Endothelial cell of umbilical vein (primary cell): ENCODE data around the gene TSEN54. TPM values are rescaled to one million over a fixed set of nuclear protein-coding genes. Genes with fewer than 3 reads are reported as not detected.

Source experiments
- BruUV-seq: library from RNA; stranded (reverse); fragments of 400-500 nt; replicated peaks from 2 replicates; lab custom pipeline; 2021; lab: Mats Ljungman, UMichigan
- CTCF ChIA-PET: fragments of 300-600, 350-600 bp; sonication (Branson Sonifier 250); formaldehyde crosslinking; loops from one replicate; lab custom pipeline; 2021; ENCODE audit warnings: antibody characterized with exemption, inconsistent platforms; lab: Charles Lee
- POLR2A ChIA-PET: fragments of 300-600, 350-600 bp; sonication (Branson Sonifier 250); formaldehyde crosslinking; loops from one replicate; lab custom pipeline; 2021; ENCODE audit warnings: antibody characterized with exemption, inconsistent platforms; lab: Charles Lee
- DNase-seq: peaks from one replicate; pipeline ENCODE4 v3.0.0-alpha.2; 2011; ENCODE audit warnings: low read depth, low spot score
- FAIRE-seq: peaks from 2 replicates; lab custom pipeline; 2011; peaks lifted over from hg19 to GRCh38; lab: Jason Lieb, UNC
- H2AFZ ChIP-seq: 2 replicates; pipeline ENCODE4 v1.6.0; 2012; ENCODE audit warnings: low read depth, low read length, control low read depth, inconsistent platforms
- H3K27ac ChIP-seq: 2 replicates; pipeline ENCODE4 v1.5.1; 2011; ENCODE audit warnings: low read depth, mild to moderate bottlenecking, control low read depth, low read length, moderate library complexity; ENCODE audit not compliant: insufficient read depth
- H3K27me3 ChIP-seq, 2 experiments: 2 replicates each; pipeline versions ENCODE4 v1.6.0 to v1.6.1; 2011; ENCODE audit warnings: low read length in 2 of 2, mixed read lengths in 1 of 2; ENCODE audit not compliant: control insufficient read depth in 2 of 2, insufficient read depth in 2 of 2
- H3K36me3 ChIP-seq, 2 experiments: 2 replicates in 1 of 2; 3 replicates in 1 of 2; pipeline ENCODE4 v1.5.1; 2011; ENCODE audit warnings: low read length in 2 of 2, mild to moderate bottlenecking in 1 of 2, moderate library complexity in 1 of 2; ENCODE audit not compliant: control insufficient read depth in 2 of 2, insufficient read depth in 2 of 2; ENCODE audit errors: extremely low read depth in 1 of 2
- H3K4me1 ChIP-seq: 3 replicates; pipeline ENCODE4 v1.5.1; 2011; ENCODE audit warnings: mild to moderate bottlenecking, low read length; ENCODE audit not compliant: control insufficient read depth, insufficient read depth; ENCODE audit errors: extremely low read depth
- H3K4me2 ChIP-seq: 2 replicates; pipeline ENCODE4 v1.6.1; 2011; ENCODE audit warnings: low read length, control low read depth, mixed read lengths; ENCODE audit not compliant: insufficient read depth
- H3K4me3 ChIP-seq, 3 experiments: fragments of 200-600 bp in 1 of 3; sonication (generic), shearing (Covaris generic) in 1 of 3; replicated peaks in 1 of 3; 2 replicates each; pipeline ENCODE4 v1.5.1; 2011 to 2016; ENCODE audit warnings: control low read depth in 3 of 3, low read length in 3 of 3, mild to moderate bottlenecking in 2 of 3, inconsistent platforms in 1 of 3, low read depth in 1 of 3, moderate library complexity in 1 of 3; ENCODE audit not compliant: insufficient read depth in 1 of 3
- H3K79me2 ChIP-seq: 2 replicates; pipeline ENCODE4 v1.6.0; 2012; ENCODE audit warnings: low read length, inconsistent platforms; ENCODE audit not compliant: control insufficient read depth, insufficient read depth
- H3K9ac ChIP-seq: replicated peaks from 2 replicates; pipeline ENCODE3; 2011; ENCODE audit warnings: low read length, control low read depth; ENCODE audit not compliant: insufficient read depth; ENCODE audit errors: extremely low read depth
- H3K9me1 ChIP-seq: replicated peaks from 3 replicates; pipeline ENCODE4 v1.6.0; 2011; ENCODE audit warnings: mild to moderate bottlenecking, low read length; ENCODE audit not compliant: control insufficient read depth, insufficient read depth; ENCODE audit errors: extremely low read depth
- H3K9me3 ChIP-seq: replicated peaks from 2 replicates; pipeline ENCODE4 v1.5.1; 2012; ENCODE audit warnings: low read length, inconsistent platforms; ENCODE audit not compliant: control insufficient read depth, insufficient read depth
- H4K20me1 ChIP-seq: replicated peaks from 2 replicates; pipeline ENCODE3; 2011; ENCODE audit warnings: mild to moderate bottlenecking, low read length; ENCODE audit not compliant: control insufficient read depth, insufficient read depth; ENCODE audit errors: extremely low read depth
- CTCF ChIP-seq, 2 donors: IDR thresholded peaks; 1 replicate in 1 of 2; 2 replicates in 1 of 2; pipeline ENCODE4 v1.5.1; 2011; ENCODE audit warnings: low read length in 2 of 2, mild to moderate bottlenecking in 2 of 2, moderate library complexity in 2 of 2, control low read depth in 1 of 2, inconsistent platforms in 1 of 2, low read depth in 1 of 2; ENCODE audit not compliant: insufficient read depth in 1 of 2; ENCODE audit errors: extremely low read depth in 1 of 2
- EZH2 ChIP-seq: IDR thresholded peaks from 2 replicates; pipeline ENCODE4 v1.6.1; 2012; ENCODE audit warnings: borderline replicate concordance, low read depth, mild to moderate bottlenecking, moderate library complexity, low read length, inconsistent platforms; ENCODE audit not compliant: severe bottlenecking
- FOS ChIP-seq: IDR thresholded peaks from 2 replicates; pipeline ENCODE4 v1.6.1; 2011; ENCODE audit warnings: mild to moderate bottlenecking, low read length, moderate library complexity, borderline replicate concordance; ENCODE audit not compliant: insufficient read depth
- GATA2 ChIP-seq: IDR thresholded peaks from 2 replicates; pipeline ENCODE4 v1.7.0; 2011; ENCODE audit warnings: low read depth, mild to moderate bottlenecking, moderate library complexity, mixed read lengths, low read length; ENCODE audit not compliant: insufficient read length, insufficient read depth
- JUN ChIP-seq: IDR thresholded peaks from 2 replicates; pipeline ENCODE4 v1.6.1; 2011; ENCODE audit warnings: borderline replicate concordance, low read depth; ENCODE audit not compliant: insufficient read length, insufficient read depth
- MAX ChIP-seq: IDR thresholded peaks from 2 replicates; pipeline ENCODE4 v1.6.1; 2011; ENCODE audit not compliant: insufficient read depth, insufficient read length
- MYC ChIP-seq: IDR thresholded peaks from one replicate; pipeline ENCODE4 v1.6.1; 2011; ENCODE audit warnings: mild to moderate bottlenecking, low read depth, low read length
- POLR2A ChIP-seq: IDR thresholded peaks from 2 replicates; pipeline ENCODE4 v1.6.1; 2012; ENCODE audit warnings: low read depth, mild to moderate bottlenecking, control low read depth, low read length
- POLR2AphosphoS5 ChIP-seq: IDR thresholded peaks from 2 replicates; pipeline ENCODE4 v1.6.1; 2012; ENCODE audit warnings: low read depth, mild to moderate bottlenecking, control low read depth, low read length, moderate library complexity; ENCODE audit not compliant: insufficient read depth
- dilution Hi-C: fragments of 300-500 bp; cut with MboI; formaldehyde crosslinking; loops from one replicate; pipeline ENCODE4 v1.15.0; 2019; ENCODE audit warnings: low sequenced_read_pairs; ENCODE audit not compliant: extremely low pct_ligation_motif_present
- intact Hi-C: fragments of 100-400 bp; cut with micrococcal nuclease; formaldehyde crosslinking; loops from one replicate; pipeline ENCODE4 v1.10.0; 2022
- polyA plus RNA-seq, 4 experiments: library from polyadenylated mRNA; depleted of rRNA in 3 of 4; stranded (reverse) in 3 of 4; unstranded in 1 of 4; fragments of >200 nt; gene quantifications; 2 replicates each; pipeline versions ENCODE4 v1.2.1 to v1.2.3, GENCODE V29; 2011 to 2012; ENCODE audit warnings: missing spikeins in 1 of 4
- total RNA-seq: library from RNA; stranded (reverse); gene quantifications from 2 replicates; pipeline ENCODE4 v1.2.3, GENCODE V29; 2021

Gene TSEN54
- total and polyA plus RNA-seq, 2 donors (not counting 3 experiments of a cell fraction or from before 2014, with no cell fraction given), result 22.3 to 26.3 TPM

- intact Hi-C loops, result no loop called here
- dilution Hi-C loops, result no loop called here
- Histone ChIP-seq H3K9ac (no peak overlapping the region), H3K9me1 (no peaks in the 10 kb centered on the region), H3K4me1 (peaks cover 9% of the 10 kb centered on the region), H3K4me2 (no peak overlapping the region), H4K20me1 (no peaks in the 10 kb centered on the region), H3K79me2 (no peaks in the 10 kb centered on the region), H2AFZ (no peak overlapping the region), H3K27me3 (no peaks in the 10 kb centered on the region), H3K27ac (no peak overlapping the region), H3K36me3 (no peaks in the 10 kb centered on the region), H3K9me3 (no peaks in the 10 kb centered on the region), H3K4me3 (no peak overlapping the region)
- ChIA-PET POLR2A (interaction anchor here (0.5 kb wide), 1 partner anchor 142 kb away, joined by 3 read pairs; no protein-coding TSS in a partner anchor), CTCF (no interaction called here)
- TF ChIP-seq POLR2AphosphoS5 (no peak), EZH2 (no peak), JUN (no peak), CTCF (IDR thresholded peaks at IDR 0.05; ENCODE audit: extremely low read depth in 1 of 2, insufficient read depth in 1 of 2, low read depth in 1 of 2, low read length in 2 of 2) (no peak), GATA2 (no peak), FOS (no peak), MAX (no peak), MYC (no peak), POLR2A (no peak)
- no peak for FAIRE-seq
- no peak for DNase-seq
- BruUV-seq, result no TSS peak
Measured at GRCh38 chr17:75568412-75569255, 52.3 kb downstream of the TSEN54 start.
